Endothelial cell of umbilical vein (primary cell): ENCODE measurements around the gene RFX1. TPM values are rescaled to one million over a fixed set of nuclear protein-coding genes. Genes with fewer than 3 reads are reported as not detected.

Experiments used
- BruUV-seq: library from RNA; stranded (reverse); fragments of 400-500 nt; replicated peaks from 2 replicates; lab custom pipeline; 2021; lab: Mats Ljungman, UMichigan
- CTCF ChIA-PET: fragments of 300-600, 350-600 bp; sonication (Branson Sonifier 250); formaldehyde crosslinking; loops from one replicate; lab custom pipeline; 2021; ENCODE audit warnings: antibody characterized with exemption, inconsistent platforms; lab: Charles Lee
- POLR2A ChIA-PET: fragments of 300-600, 350-600 bp; sonication (Branson Sonifier 250); formaldehyde crosslinking; loops from one replicate; lab custom pipeline; 2021; ENCODE audit warnings: antibody characterized with exemption, inconsistent platforms; lab: Charles Lee
- DNase-seq: peaks from one replicate; pipeline ENCODE4 v3.0.0-alpha.2; 2011; ENCODE audit warnings: low read depth, low spot score
- FAIRE-seq: peaks from 2 replicates; lab custom pipeline; 2011; peaks lifted over from hg19 to GRCh38; lab: Jason Lieb, UNC
- H2AFZ ChIP-seq: 2 replicates; pipeline ENCODE4 v1.6.0; 2012; ENCODE audit warnings: low read depth, low read length, control low read depth, inconsistent platforms
- H3K27ac ChIP-seq: 2 replicates; pipeline ENCODE4 v1.5.1; 2011; ENCODE audit warnings: low read depth, mild to moderate bottlenecking, control low read depth, low read length, moderate library complexity; ENCODE audit not compliant: insufficient read depth
- H3K27me3 ChIP-seq, 2 experiments: 2 replicates each; pipeline versions ENCODE4 v1.6.0 to v1.6.1; 2011; ENCODE audit warnings: low read length in 2 of 2, mixed read lengths in 1 of 2; ENCODE audit not compliant: control insufficient read depth in 2 of 2, insufficient read depth in 2 of 2
- H3K36me3 ChIP-seq, 2 experiments: 2 replicates in 1 of 2; 3 replicates in 1 of 2; pipeline ENCODE4 v1.5.1; 2011; ENCODE audit warnings: low read length in 2 of 2, mild to moderate bottlenecking in 1 of 2, moderate library complexity in 1 of 2; ENCODE audit not compliant: control insufficient read depth in 2 of 2, insufficient read depth in 2 of 2; ENCODE audit errors: extremely low read depth in 1 of 2
- H3K4me1 ChIP-seq: 3 replicates; pipeline ENCODE4 v1.5.1; 2011; ENCODE audit warnings: mild to moderate bottlenecking, low read length; ENCODE audit not compliant: control insufficient read depth, insufficient read depth; ENCODE audit errors: extremely low read depth
- H3K4me2 ChIP-seq: 2 replicates; pipeline ENCODE4 v1.6.1; 2011; ENCODE audit warnings: low read length, control low read depth, mixed read lengths; ENCODE audit not compliant: insufficient read depth
- H3K4me3 ChIP-seq, 3 experiments: fragments of 200-600 bp in 1 of 3; sonication (generic), shearing (Covaris generic) in 1 of 3; replicated peaks in 1 of 3; 2 replicates each; pipeline ENCODE4 v1.5.1; 2011 to 2016; ENCODE audit warnings: control low read depth in 3 of 3, low read length in 3 of 3, mild to moderate bottlenecking in 2 of 3, inconsistent platforms in 1 of 3, low read depth in 1 of 3, moderate library complexity in 1 of 3; ENCODE audit not compliant: insufficient read depth in 1 of 3
- H3K79me2 ChIP-seq: 2 replicates; pipeline ENCODE4 v1.6.0; 2012; ENCODE audit warnings: low read length, inconsistent platforms; ENCODE audit not compliant: control insufficient read depth, insufficient read depth
- H3K9ac ChIP-seq: replicated peaks from 2 replicates; pipeline ENCODE3; 2011; ENCODE audit warnings: low read length, control low read depth; ENCODE audit not compliant: insufficient read depth; ENCODE audit errors: extremely low read depth
- H3K9me1 ChIP-seq: replicated peaks from 3 replicates; pipeline ENCODE4 v1.6.0; 2011; ENCODE audit warnings: mild to moderate bottlenecking, low read length; ENCODE audit not compliant: control insufficient read depth, insufficient read depth; ENCODE audit errors: extremely low read depth
- H3K9me3 ChIP-seq: replicated peaks from 2 replicates; pipeline ENCODE4 v1.5.1; 2012; ENCODE audit warnings: low read length, inconsistent platforms; ENCODE audit not compliant: control insufficient read depth, insufficient read depth
- H4K20me1 ChIP-seq: replicated peaks from 2 replicates; pipeline ENCODE3; 2011; ENCODE audit warnings: mild to moderate bottlenecking, low read length; ENCODE audit not compliant: control insufficient read depth, insufficient read depth; ENCODE audit errors: extremely low read depth
- GATA2 ChIP-seq: IDR thresholded peaks from 2 replicates; pipeline ENCODE4 v1.7.0; 2011; ENCODE audit warnings: low read depth, mild to moderate bottlenecking, moderate library complexity, mixed read lengths, low read length; ENCODE audit not compliant: insufficient read length, insufficient read depth
- POLR2A ChIP-seq: IDR thresholded peaks from 2 replicates; pipeline ENCODE4 v1.6.1; 2012; ENCODE audit warnings: low read depth, mild to moderate bottlenecking, control low read depth, low read length
- POLR2AphosphoS5 ChIP-seq: IDR thresholded peaks from 2 replicates; pipeline ENCODE4 v1.6.1; 2012; ENCODE audit warnings: low read depth, mild to moderate bottlenecking, control low read depth, low read length, moderate library complexity; ENCODE audit not compliant: insufficient read depth
- dilution Hi-C: fragments of 300-500 bp; cut with MboI; formaldehyde crosslinking; loops from one replicate; pipeline ENCODE4 v1.15.0; 2019; ENCODE audit warnings: low sequenced_read_pairs; ENCODE audit not compliant: extremely low pct_ligation_motif_present
- intact Hi-C: fragments of 100-400 bp; cut with micrococcal nuclease; formaldehyde crosslinking; loops from one replicate; pipeline ENCODE4 v1.10.0; 2022
- polyA plus RNA-seq, 4 experiments: library from polyadenylated mRNA; depleted of rRNA in 3 of 4; stranded (reverse) in 3 of 4; unstranded in 1 of 4; fragments of >200 nt; gene quantifications; 2 replicates each; pipeline versions ENCODE4 v1.2.1 to v1.2.3, GENCODE V29; 2011 to 2012; ENCODE audit warnings: missing spikeins in 1 of 4
- total RNA-seq: library from RNA; stranded (reverse); gene quantifications from 2 replicates; pipeline ENCODE4 v1.2.3, GENCODE V29; 2021
- TF ChIP-seq, protein P1 (sequence below), 2 donors: IDR thresholded peaks; 1 replicate in 1 of 2; 2 replicates in 1 of 2; pipeline ENCODE4 v1.5.1; 2011; ENCODE audit warnings: low read length in 2 of 2, mild to moderate bottlenecking in 2 of 2, moderate library complexity in 2 of 2, control low read depth in 1 of 2, inconsistent platforms in 1 of 2, low read depth in 1 of 2; ENCODE audit not compliant: insufficient read depth in 1 of 2; ENCODE audit errors: extremely low read depth in 1 of 2

Gene RFX1
- total and polyA plus RNA-seq, 2 donors (not counting 3 experiments of a cell fraction or from before 2014, with no cell fraction given): 2.3 to 14.7 TPM

DNA sequence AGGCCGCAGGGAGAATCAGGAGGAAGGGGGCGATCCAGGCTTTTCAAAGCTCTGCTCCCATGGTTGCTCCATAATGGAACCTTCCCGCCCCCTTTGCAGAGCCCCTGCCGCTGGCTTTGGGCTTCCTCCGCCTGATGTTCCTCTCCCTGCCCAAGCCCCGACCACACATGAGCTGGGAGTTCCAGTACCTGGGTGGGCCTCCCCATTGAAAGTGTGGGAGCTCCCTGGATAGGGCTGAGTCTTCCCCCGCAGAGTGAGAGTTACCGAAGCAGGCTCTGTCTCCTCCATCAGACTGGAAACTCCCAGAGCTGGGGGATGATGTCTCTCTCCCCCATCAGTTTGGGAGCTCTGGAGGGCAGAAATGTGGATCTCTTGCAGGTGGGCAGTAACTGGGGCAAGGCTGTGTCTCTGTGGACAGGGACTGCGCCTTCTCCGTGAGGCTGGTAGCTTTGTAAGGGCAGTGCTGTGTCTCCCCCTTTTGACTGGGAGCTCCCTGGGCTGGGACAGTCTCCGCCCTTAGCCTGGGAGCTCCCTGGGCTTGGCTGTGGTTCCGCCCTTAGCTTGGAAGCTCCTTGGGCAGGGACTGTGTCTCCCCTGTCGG is 53.1 kb downstream of the RFX1 start:
- TF ChIP-seq GATA2 (no peak), POLR2A (peak; percentile 11)
- BruUV-seq: TSS peak; percentile 8
- H3K4me1 ChIP-seq: peaks cover 10% of the 10 kb centered on the region
- no peaks in the 10 kb centered on the region for H3K9me1 ChIP-seq
- DNase-seq (peak; percentile 15), FAIRE-seq (peak; percentile 76)
- intact Hi-C loops: loop anchor here (1.0 to 2.0 kb wide), 5 partner anchors 34 to 90 kb away; partner anchors contain the start of genes BRME1, CC2D1A and RFX1
- peak overlapping the region; percentile 76 to 87 (median 83) for H3K4me3 ChIP-seq
- H3K27ac ChIP-seq: no peak overlapping the region
- H3K4me2 ChIP-seq: peak overlapping the region; percentile 83
- no peaks in the 10 kb centered on the region for H3K9me3 ChIP-seq
- no peaks in the 10 kb centered on the region for H3K27me3 ChIP-seq
- no peaks in the 10 kb centered on the region for H4K20me1 ChIP-seq
- ChIA-PET CTCF (interaction anchor here (1.0 to 3.4 kb wide), 7 partner anchors 8 to 106 kb away, joined by 3 to 13 read pairs (median 6); partner anchors contain the start of gene IL27RA), POLR2A (interaction anchor here (1.3 kb wide), 1 partner anchor 26 kb away, joined by 3 read pairs; no protein-coding TSS in a partner anchor)
- H3K79me2 ChIP-seq: peaks cover 20% of the 10 kb centered on the region
- dilution Hi-C loops: no loop called here
- peak overlapping the region; percentile 64 for H3K9ac ChIP-seq
- no peak overlapping the region for H2AFZ ChIP-seq
- H3K36me3 ChIP-seq: peaks cover 6 to 21% of the 10 kb centered on the region in 2 experiments

GRCh38 chr19:13952154-13952930 is 53.8 kb downstream of the RFX1 start, which contains the start of gene DCAF15:
TSS of gene DCAF15 (plus strand) at chr19:13952509. CDS start at chr19:13952513, 4 bp downstream.
- FAIRE-seq: peak; percentile 99
- Histone ChIP-seq H4K20me1 (no peaks in the 10 kb centered on the region), H3K36me3 (peaks cover 6 to 18% of the 10 kb centered on the region in 2 experiments), H3K4me1 (peaks cover 10% of the 10 kb centered on the region), H2AFZ (peak within 1 kb of the TSS; percentile 87), H3K9me3 (no peaks in the 10 kb centered on the region), H3K27me3 (no peaks in the 10 kb centered on the region), H3K4me3 (peak within 1 kb of the TSS; percentile 76 to 87 (median 83)), H3K79me2 (peaks cover 20% of the 10 kb centered on the region), H3K9me1 (no peaks in the 10 kb centered on the region), H3K27ac (peak within 1 kb of the TSS; percentile 63), H3K4me2 (peak within 1 kb of the TSS; percentile 83), H3K9ac (peak within 1 kb of the TSS; percentile 85)
- ChIA-PET CTCF (interaction anchor here (0.8 to 3.4 kb wide), 9 partner anchors 9 to 107 kb away, joined by 3 to 13 read pairs (median 6); partner anchors contain the start of gene IL27RA), POLR2A (interaction anchor here (0.5 to 1.3 kb wide), 2 partner anchors 26 to 52 kb away, joined by 3 to 5 read pairs; no protein-coding TSS in a partner anchor)
- TF ChIP-seq POLR2A (peak; percentile 66), POLR2AphosphoS5 (peak; percentile 72)
- TF ChIP-seq, protein P1, sequence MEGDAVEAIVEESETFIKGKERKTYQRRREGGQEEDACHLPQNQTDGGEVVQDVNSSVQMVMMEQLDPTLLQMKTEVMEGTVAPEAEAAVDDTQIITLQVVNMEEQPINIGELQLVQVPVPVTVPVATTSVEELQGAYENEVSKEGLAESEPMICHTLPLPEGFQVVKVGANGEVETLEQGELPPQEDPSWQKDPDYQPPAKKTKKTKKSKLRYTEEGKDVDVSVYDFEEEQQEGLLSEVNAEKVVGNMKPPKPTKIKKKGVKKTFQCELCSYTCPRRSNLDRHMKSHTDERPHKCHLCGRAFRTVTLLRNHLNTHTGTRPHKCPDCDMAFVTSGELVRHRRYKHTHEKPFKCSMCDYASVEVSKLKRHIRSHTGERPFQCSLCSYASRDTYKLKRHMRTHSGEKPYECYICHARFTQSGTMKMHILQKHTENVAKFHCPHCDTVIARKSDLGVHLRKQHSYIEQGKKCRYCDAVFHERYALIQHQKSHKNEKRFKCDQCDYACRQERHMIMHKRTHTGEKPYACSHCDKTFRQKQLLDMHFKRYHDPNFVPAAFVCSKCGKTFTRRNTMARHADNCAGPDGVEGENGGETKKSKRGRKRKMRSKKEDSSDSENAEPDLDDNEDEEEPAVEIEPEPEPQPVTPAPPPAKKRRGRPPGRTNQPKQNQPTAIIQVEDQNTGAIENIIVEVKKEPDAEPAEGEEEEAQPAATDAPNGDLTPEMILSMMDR (IDR thresholded peaks at IDR 0.05; ENCODE audit: extremely low read depth in 1 of 2, insufficient read depth in 1 of 2, low read depth in 1 of 2, low read length in 2 of 2): no peak
- peak; percentile 100 for DNase-seq
- dilution Hi-C loops (no loop called here), intact Hi-C loops (loop anchor here (1.0 to 2.0 kb wide), 5 partner anchors 34 to 90 kb away; partner anchors contain the start of genes BRME1, CC2D1A and RFX1)
- BruUV-seq: no TSS peak
